RWPE1 (cell line): Measurements from ENCODE around the gene GDF10.

Experiments used
- CTCF ChIA-PET: fragments of 350-600 bp; sonication (Branson Sonifier 250); formaldehyde crosslinking; extraction: SDS; loops from one replicate; lab custom pipeline; 2021; lab: Yijun Ruan, JAX
- POLR2A ChIA-PET: fragments of 400-600 bp; formaldehyde crosslinking; extraction: SDS; loops from one replicate; lab custom pipeline; 2020; ENCODE audit warnings: antibody characterized with exemption; ENCODE audit not compliant: low non-redundant PET; lab: Yijun Ruan, JAX
- DNase-seq: peaks from one replicate; pipeline ENCODE4 v3.0.0; 2012; ENCODE audit warnings: low spot score
- H3K27ac ChIP-seq: fragments of 450-650 bp; 2 replicates; pipeline ENCODE4 v1.5.1; 2017
- CTCF ChIP-seq: fragments of 450-650 bp; conservative IDR thresholded peaks from 2 replicates; pipeline ENCODE4 v1.5.1; 2017; ENCODE audit warnings: low read depth, mild to moderate bottlenecking

The GDF10 gene

DNA sequence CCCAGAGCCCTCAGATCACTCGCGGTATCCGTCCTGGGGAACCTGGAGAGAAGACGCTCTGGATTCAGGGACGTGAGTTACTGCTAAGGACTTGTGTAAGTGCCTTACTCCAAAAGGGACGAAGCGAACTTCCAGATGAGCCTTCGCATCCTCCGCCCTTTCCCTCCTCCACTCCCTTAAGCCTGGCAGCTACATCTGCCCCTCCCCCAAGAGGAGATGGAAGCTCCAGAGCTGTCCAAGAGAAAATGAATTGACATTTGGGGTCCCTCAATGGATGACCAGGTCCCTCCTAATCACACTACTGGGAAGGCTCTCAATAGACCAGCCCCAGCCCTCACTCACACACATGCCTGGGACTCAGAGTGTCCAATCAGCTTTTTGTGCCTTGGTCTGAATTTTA is 31.3 kb upstream of the GDF10 start:
- no peak overlapping the region for H3K27ac ChIP-seq
- TF ChIP-seq CTCF: no peak
- CTCF ChIA-PET: no interaction called here
- no peak for DNase-seq
- POLR2A ChIA-PET: no interaction called here

GRCh38 chr10:47269294-47269693 is 30.7 kb upstream of the GDF10 start:
- DNase-seq: no peak
- CTCF ChIA-PET: no interaction called here
- H3K27ac ChIP-seq: no peak overlapping the region
- no peak for TF ChIP-seq CTCF
- POLR2A ChIA-PET: no interaction called here

GRCh38 chr10:47276071-47276470 is 23.9 kb upstream of the GDF10 start:
- TF ChIP-seq CTCF: no peak
- no peak for DNase-seq
- CTCF ChIA-PET: interaction anchor here (0.6 kb wide), 1 partner anchor 50 kb away, joined by 3 read pairs; no protein-coding TSS in a partner anchor
- no peak overlapping the region for H3K27ac ChIP-seq
- POLR2A ChIA-PET: no interaction called here

DNA sequence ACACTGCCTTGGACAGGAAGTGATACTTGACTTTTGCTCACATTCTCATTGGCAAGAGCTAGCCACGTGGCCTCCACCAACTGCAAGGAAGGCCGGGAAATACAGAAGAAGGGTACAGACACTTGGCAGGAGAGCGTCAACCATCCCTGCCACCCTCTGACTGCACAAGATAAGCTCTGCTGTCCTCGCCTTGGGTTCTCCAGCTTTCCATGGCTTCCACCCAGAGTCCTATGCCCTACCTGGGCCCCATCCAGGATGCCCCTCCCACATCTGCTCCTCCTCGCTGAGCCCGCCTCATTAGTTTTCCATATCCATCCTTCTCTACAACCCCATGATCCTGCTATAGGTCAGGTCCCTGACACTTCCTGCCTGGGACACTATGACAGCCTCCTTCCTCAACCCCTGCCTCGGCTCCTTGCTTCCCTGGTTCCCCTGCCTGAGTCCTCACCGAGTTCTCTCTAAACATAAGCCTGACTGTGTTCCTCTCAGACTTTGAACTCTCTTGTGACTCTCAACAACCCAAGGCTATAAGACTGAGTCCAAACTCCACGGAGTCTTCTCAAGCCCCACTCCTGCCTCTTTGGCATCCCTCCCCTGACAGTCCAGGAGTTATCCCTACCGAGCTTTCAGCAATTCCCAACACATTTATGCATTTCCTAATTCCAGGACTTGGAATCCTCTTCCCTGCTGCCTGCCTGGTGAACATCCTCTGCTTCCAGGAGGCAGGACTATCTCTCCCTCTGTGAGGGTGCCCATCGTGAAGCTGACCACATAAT is 23.2 kb upstream of the GDF10 start:
- ChIA-PET POLR2A (no interaction called here), CTCF (interaction anchor here (0.5 to 0.6 kb wide), 2 partner anchors 22 to 51 kb away, joined by 3 read pairs; no protein-coding TSS in a partner anchor)
- DNase-seq: no peak
- no peak for TF ChIP-seq CTCF
- H3K27ac ChIP-seq: no peak overlapping the region

DNA sequence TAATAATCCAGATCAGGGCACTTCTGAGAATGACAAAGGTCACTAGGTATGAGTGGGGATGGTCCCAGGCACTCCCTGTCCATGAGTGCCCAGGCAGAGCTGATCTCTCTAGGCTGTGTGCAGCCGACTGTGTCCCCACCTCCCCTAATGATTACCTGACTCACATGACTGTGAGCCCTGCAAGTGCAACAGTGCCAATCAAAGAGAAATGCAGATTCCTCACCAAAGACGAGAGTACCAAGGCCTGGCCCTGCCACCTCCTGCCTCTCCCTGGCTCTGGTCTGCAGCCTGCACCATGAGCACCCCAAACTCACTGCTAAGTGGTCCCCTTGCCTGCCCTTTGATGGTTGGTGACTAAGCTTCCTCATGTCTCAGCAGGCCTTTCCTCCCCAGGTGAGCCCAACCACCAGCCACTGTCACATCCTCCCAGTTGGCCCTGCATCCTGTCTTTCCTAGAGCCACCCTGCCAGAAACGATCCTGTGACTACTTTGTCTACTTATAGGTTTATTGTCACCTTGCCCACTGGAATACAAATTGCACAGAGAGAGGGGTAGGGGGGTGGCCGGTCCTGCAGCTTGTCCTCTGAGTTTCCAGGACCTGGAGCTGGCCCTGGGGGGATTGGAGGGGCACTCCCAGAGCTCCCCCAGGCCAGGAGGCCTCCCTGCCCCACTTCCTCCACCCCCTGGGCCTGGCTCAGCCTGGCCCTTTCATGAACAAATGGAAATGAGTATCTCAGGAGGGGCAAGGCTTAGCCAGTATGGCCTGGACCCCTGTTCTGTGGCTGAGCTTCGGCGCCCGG is 22.4 kb upstream of the GDF10 start:
- CTCF ChIA-PET: interaction anchor here (0.5 kb wide), 1 partner anchor 21 kb away, joined by 3 read pairs; no protein-coding TSS in a partner anchor
- TF ChIP-seq CTCF: no peak
- DNase-seq: no peak
- no peak overlapping the region for H3K27ac ChIP-seq
- POLR2A ChIA-PET: no interaction called here

DNA sequence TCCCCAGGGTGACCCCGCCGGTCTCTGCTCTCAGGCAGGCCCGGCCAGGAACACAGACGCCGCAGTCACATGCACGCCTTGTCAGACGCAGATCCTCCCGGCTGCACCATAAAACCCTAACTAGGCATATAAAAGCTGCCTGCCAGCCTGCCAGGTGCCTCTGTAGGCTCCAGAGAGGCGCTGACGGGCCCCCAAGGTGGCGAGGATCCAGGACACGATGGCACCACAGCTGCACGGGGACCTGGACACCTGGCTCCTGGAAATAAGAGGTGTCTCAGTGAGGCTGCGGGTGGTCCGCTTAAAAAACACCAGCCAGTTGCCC is 21.9 kb upstream of the GDF10 start:
- H3K27ac ChIP-seq: no peak overlapping the region
- no peak for DNase-seq
- no peak for TF ChIP-seq CTCF
- CTCF ChIA-PET: no interaction called here
- POLR2A ChIA-PET: no interaction called here
